Adrenal gland (tissue), 5 donors: ENCODE results near the gene POLR1B.

Experiments used
- CTCF ChIP-seq, 6 experiments: fragments of 450-650 bp in 4 of 6; fragments of 200-600 bp in 2 of 6; sonication (generic) in 1 of 6; IDR thresholded peaks; 1 replicate in 5 of 6; 2 replicates in 1 of 6; pipeline versions ENCODE4 v1.5.1 to v1.8.0; 2016 to 2021; ENCODE audit warnings: antibody characterized with exemption in 6 of 6, mild to moderate bottlenecking in 2 of 6, moderate library complexity in 1 of 6
- POLR2A ChIP-seq, 2 donors: fragments of 450-650 bp; IDR thresholded peaks; one replicate each; pipeline ENCODE4 v1.6.1; 2017; ENCODE audit warnings: antibody characterized with exemption in 2 of 2, mild to moderate bottlenecking in 2 of 2, moderate library complexity in 1 of 2
- donor health status: DM: no; HTN: no; CAD: no.

GRCh38 chr2:112603731-112604130 lies 61.5 kb downstream of the POLR1B start:
- TF ChIP-seq CTCF (IDR thresholded peaks at IDR 0.05) (no peak), POLR2A (IDR thresholded peaks at IDR 0.05) (no peak)
